ENCODE data around the gene CELF1. TPM values are rescaled to one million over a fixed set of nuclear protein-coding genes. Genes with fewer than 3 reads are reported as not detected.
A peak's percentile ranks its signal among the peaks of the same experiment; 100 is the strongest.

The CELF1 gene
- total RNA-seq, 2 experiments from 2014 or later, result 120 to 122 TPM

DNA sequence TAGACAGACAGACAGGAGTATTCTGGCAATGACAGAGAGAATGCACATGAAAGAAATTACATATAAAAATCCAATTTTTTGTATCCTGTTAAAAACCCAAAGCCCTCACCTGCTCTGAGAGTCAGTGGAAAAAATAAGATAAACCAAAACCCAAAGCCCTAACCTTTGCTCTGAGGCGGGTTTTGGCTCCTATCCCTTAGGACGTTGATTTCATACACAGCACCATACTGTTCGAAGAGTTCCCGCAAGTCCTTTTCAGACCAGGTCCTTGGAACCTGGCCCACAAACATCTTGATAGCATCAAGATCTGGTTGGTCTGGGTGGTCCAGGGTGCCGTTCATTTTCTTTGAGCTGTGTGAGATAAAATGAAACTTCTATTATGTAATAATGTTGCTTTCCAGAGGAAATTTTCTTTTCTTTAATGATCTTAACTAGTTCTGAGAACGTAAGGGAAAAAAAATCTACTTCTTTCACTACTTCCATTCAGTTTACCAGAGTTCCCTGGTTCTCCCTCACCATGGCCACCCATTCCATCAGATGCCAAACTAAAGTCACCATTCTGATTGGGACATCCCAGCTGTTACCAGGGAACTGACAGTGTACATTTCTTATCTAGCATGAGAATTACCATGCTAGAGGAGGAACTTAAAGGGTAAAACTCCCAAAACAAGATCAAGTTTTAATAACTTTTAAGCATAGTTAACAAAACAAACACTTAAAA, 64.1 kb downstream of the CELF1 start:
- peak overlapping the region; percentile 60 for H3K27ac Mint-ChIP-seq
- no peaks in the 10 kb centered on the region for H3K27me3 Mint-ChIP-seq
- TF ChIP-seq, protein P1, sequence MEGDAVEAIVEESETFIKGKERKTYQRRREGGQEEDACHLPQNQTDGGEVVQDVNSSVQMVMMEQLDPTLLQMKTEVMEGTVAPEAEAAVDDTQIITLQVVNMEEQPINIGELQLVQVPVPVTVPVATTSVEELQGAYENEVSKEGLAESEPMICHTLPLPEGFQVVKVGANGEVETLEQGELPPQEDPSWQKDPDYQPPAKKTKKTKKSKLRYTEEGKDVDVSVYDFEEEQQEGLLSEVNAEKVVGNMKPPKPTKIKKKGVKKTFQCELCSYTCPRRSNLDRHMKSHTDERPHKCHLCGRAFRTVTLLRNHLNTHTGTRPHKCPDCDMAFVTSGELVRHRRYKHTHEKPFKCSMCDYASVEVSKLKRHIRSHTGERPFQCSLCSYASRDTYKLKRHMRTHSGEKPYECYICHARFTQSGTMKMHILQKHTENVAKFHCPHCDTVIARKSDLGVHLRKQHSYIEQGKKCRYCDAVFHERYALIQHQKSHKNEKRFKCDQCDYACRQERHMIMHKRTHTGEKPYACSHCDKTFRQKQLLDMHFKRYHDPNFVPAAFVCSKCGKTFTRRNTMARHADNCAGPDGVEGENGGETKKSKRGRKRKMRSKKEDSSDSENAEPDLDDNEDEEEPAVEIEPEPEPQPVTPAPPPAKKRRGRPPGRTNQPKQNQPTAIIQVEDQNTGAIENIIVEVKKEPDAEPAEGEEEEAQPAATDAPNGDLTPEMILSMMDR (IDR thresholded peaks at IDR 0.05), result no peak
- CTCF ChIA-PET, result interaction anchor here (1.2 to 1.4 kb wide), 3 partner anchors 10 to 51 kb away, joined by 3 read pairs; no protein-coding TSS in a partner anchor
- no peak for ATAC-seq
- POLR2A ChIA-PET, result interaction anchor here (0.7 to 1.1 kb wide), 2 partner anchors 9 to 64 kb away, joined by 3 to 5 read pairs; partner anchors contain the start of gene CELF1
- H3K4me1 Mint-ChIP-seq (ENCODE audit: low read depth), result peaks cover 19% of the 10 kb centered on the region
- DNase-seq, result no peak
- no peak overlapping the region for H3K4me3 Mint-ChIP-seq
- H3K9me3 Mint-ChIP-seq, result no peaks in the 10 kb centered on the region
- intact Hi-C loops (cut with micrococcal nuclease), result no loop called here
- peaks cover 33% of the 10 kb centered on the region for H3K36me3 Mint-ChIP-seq (ENCODE audit: low read depth)

DNA sequence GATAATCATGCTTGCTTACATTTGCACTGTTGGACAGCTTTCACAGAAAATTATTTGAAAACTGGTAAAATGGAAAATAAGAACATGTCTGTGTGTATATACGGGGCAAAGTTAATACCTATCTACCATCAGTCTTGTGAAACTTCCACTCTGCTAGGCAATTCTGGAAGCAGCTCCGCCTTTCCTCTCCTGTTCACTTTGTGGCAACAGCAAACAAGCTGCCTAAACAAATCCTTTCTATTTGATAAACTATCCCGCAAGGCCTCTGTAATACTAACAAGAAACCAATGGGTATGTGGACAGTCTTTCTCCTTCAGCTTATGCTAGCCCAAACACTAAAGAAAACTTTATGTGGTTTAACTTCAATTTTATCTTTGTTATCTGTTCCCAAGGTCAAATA, 64.8 kb downstream of the CELF1 start:
- Mint-ChIP-seq H3K27me3 (no peaks in the 10 kb centered on the region), H3K4me1 (ENCODE audit: low read depth) (peaks cover 19% of the 10 kb centered on the region), H3K9me3 (no peaks in the 10 kb centered on the region), H3K27ac (peak overlapping the region; percentile 23), H3K4me3 (no peak overlapping the region), H3K36me3 (ENCODE audit: low read depth) (peaks cover 36% of the 10 kb centered on the region)
- intact Hi-C loops (cut with micrococcal nuclease), result no loop called here
- POLR2A ChIA-PET, result interaction anchor here (0.6 to 2.1 kb wide), 2 partner anchors 10 to 320 kb away, joined by 3 to 7 read pairs; no protein-coding TSS in a partner anchor
- no peak for ATAC-seq
- CTCF ChIA-PET, result interaction anchor here (0.8 to 1.8 kb wide), 5 partner anchors 11 to 114 kb away, joined by 3 to 5 read pairs (median 3); no protein-coding TSS in a partner anchor
- DNase-seq, result no peak
- TF ChIP-seq, protein P1 (IDR thresholded peaks at IDR 0.05), result no peak

DNA sequence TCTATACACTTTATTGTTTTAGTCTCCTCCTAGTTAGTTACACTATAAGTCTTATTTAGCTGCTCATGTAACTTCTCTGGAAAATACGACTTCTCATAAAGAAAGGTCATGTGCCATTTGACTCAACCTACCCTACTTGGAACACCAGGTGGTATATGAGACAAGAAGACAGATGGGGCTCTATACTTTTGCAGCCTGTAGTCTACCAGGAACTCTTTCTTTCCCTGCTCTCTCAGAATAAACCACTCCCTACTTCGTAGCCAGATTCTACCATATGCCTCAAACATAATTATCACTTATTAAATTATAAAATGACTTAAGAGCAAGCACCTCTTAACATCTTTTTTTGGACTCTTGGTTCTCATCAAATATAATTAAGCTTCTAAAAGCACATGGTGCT, 65.5 kb downstream of the CELF1 start:
- ChIA-PET CTCF (interaction anchor here (0.8 to 2.3 kb wide), 6 partner anchors 11 to 113 kb away, joined by 3 to 6 read pairs (median 4); no protein-coding TSS in a partner anchor), POLR2A (interaction anchor here (0.6 to 2.1 kb wide), 4 partner anchors 10 to 320 kb away, joined by 3 to 7 read pairs (median 3); no protein-coding TSS in a partner anchor)
- H3K4me1 Mint-ChIP-seq (ENCODE audit: low read depth), result peaks cover 17% of the 10 kb centered on the region
- no peaks in the 10 kb centered on the region for H3K27me3 Mint-ChIP-seq
- H3K27ac Mint-ChIP-seq, result peak overlapping the region; percentile 47
- TF ChIP-seq, protein P1 (IDR thresholded peaks at IDR 0.05), result no peak
- H3K36me3 Mint-ChIP-seq (ENCODE audit: low read depth), result peaks cover 37% of the 10 kb centered on the region
- DNase-seq (no peak), ATAC-seq (peak; percentile 42)
- no peaks in the 10 kb centered on the region for H3K9me3 Mint-ChIP-seq
- H3K4me3 Mint-ChIP-seq, result no peak overlapping the region
- intact Hi-C loops (cut with micrococcal nuclease), result no loop called here

DNA sequence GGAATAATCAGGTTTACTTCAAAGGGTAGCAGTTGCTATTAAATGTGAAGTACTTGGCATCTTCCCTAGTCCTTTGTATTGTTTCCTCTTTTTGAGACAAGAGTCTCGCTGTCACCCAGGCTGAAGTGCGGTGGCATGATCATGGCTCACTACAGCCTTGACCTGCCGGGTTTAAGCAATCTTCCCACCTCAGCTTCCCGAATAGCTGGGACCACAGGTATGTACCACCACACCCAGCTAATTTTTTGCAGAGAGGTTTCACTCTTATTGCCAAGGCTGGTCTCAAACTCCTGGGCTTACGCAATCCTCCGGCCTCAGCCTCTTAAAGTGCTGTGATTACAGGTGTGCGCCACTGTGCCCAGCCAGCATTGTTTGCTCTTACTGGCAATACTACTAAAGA, 67.8 kb downstream of the CELF1 start:
- intact Hi-C loops (cut with micrococcal nuclease), result no loop called here
- CTCF ChIA-PET, result interaction anchor here (1.1 kb wide), 1 partner anchor 73 kb away, joined by 4 read pairs; no protein-coding TSS in a partner anchor
- no peak overlapping the region for H3K4me3 Mint-ChIP-seq
- POLR2A ChIA-PET, result interaction anchor here (0.6 kb wide), 1 partner anchor 35 kb away, joined by 3 read pairs; no protein-coding TSS in a partner anchor
- H3K4me1 Mint-ChIP-seq (ENCODE audit: low read depth), result peaks cover 17% of the 10 kb centered on the region
- H3K9me3 Mint-ChIP-seq, result no peaks in the 10 kb centered on the region
- no peak for DNase-seq
- H3K36me3 Mint-ChIP-seq (ENCODE audit: low read depth), result peaks cover 49% of the 10 kb centered on the region
- no peaks in the 10 kb centered on the region for H3K27me3 Mint-ChIP-seq
- H3K27ac Mint-ChIP-seq, result no peak overlapping the region
- TF ChIP-seq, protein P1 (IDR thresholded peaks at IDR 0.05), result no peak
- ATAC-seq, result no peak

DNA sequence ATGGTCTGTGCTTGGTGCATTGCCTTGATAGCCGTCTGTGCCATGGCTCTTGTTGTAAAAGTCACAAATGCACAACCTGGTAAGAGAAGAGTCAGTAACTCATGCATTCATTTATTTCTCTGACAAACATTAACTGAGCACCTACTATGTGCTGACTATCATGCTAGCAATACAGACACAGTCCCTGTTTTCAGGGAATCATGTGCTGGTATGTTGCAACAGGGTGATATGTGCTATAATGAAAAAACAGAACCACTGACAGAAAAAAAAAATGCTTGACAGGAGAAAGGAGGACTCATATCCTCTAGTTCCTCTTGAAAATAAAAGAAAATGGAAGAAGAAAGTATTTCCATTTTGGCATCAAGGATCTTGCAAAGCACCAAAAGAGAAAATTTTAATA, 69.5 kb downstream of the CELF1 start:
- TF ChIP-seq, protein P1 (IDR thresholded peaks at IDR 0.05), result no peak
- no peak overlapping the region for H3K4me3 Mint-ChIP-seq
- ATAC-seq (no peak), DNase-seq (no peak)
- no peaks in the 10 kb centered on the region for H3K27me3 Mint-ChIP-seq
- ChIA-PET POLR2A (no interaction called here), CTCF (interaction anchor here (0.9 kb wide), 1 partner anchor 20 kb away, joined by 3 read pairs; no protein-coding TSS in a partner anchor)
- intact Hi-C loops (cut with micrococcal nuclease), result no loop called here
- H3K4me1 Mint-ChIP-seq (ENCODE audit: low read depth), result peaks cover 12% of the 10 kb centered on the region
- H3K27ac Mint-ChIP-seq, result no peak overlapping the region
- H3K9me3 Mint-ChIP-seq, result no peaks in the 10 kb centered on the region
- H3K36me3 Mint-ChIP-seq (ENCODE audit: low read depth), result peaks cover 62% of the 10 kb centered on the region
